GM21526 (cell line): Measurements from ENCODE around the gene CROCC2.

Source experiments
- ATAC-seq: cut with Tn5 transposase; IDR thresholded peaks from one replicate; pipeline ENCODE4 v1.9.1; 2021; ENCODE audit warnings: moderate library complexity; ENCODE audit not compliant: unreplicated experiment, low FRiP score

The CROCC2 gene

DNA sequence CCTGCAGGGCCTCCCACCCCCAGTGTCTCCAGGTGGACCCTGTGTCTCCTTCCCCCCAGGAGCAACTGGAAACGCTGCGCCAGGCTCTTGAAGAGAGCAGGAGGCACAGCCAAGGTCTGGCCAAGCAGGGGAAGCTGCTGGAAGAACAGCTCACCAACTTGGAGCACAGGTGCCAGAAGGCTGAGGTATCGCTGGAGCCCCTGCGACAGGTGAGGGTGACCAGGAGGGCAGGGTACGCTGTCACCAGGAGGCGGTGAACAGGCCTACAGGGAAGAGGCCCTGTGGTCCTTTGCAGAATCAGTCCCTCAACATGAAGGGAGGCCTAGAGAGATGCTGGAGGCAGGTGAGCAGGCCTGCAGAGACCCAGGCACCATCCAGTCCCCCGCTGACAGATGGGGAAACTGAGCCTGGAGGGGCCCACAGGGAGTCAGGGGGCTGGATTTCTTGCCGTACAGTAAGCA is 76.7 kb downstream of the CROCC2 start:
- ATAC-seq, result no peak

DNA sequence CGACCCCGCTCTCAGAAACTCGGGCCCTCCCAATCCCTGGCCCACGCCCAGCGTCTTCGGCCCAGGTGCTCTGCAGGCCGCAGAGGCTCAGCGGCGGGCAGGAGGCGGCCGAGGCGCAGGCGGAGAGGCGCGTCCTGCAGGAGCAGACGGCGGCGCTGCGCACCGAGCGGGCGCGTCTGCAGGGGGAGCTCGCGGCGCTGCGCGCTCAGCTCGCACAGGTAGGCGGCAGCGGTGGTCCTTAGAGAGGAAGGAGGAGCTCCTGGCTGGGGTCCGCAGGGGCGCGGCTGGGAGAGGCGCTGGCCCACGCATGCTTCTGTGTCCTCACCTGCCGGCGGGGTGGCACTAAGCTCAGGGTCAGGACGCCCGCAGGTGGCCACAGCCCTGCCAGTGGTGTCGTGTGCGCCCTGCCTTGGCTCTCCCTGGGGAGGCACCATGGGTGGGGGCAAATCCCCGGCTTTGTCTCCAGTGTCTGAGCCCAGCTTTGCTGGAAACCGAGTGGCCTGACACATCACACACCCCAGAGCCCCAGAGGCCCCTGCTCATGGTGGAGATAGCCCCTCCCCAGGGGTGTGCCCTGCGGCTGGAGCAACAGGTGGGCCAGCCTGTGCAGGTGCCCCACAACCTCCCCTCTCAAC is 77.3 kb downstream of the CROCC2 start:
- ATAC-seq, result no peak

DNA sequence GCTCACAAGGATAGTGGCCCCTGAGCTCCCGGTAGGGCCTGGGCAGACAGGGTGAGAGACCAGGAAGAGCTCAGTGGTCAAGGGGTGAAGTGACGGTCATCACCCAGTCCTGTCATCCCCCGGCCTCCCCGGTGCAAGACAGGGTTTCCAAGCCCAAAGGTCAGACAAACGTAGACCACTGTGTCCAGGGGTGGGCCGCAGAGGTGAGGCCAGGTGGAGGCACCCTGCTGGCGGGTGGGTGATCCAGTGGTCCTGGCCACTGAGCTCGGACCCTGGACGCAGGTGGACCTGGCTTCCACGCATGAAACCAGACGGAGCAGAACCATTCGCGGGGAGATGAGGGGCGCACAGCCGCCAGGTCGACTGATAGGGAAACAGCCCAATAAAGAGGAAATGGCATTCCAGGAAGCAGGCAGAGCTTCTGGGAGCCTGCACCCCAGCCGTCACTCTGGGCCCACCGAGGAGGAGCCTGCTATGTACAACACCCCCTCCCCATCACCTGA is 77.9 kb downstream of the CROCC2 start:
- no peak for ATAC-seq

DNA sequence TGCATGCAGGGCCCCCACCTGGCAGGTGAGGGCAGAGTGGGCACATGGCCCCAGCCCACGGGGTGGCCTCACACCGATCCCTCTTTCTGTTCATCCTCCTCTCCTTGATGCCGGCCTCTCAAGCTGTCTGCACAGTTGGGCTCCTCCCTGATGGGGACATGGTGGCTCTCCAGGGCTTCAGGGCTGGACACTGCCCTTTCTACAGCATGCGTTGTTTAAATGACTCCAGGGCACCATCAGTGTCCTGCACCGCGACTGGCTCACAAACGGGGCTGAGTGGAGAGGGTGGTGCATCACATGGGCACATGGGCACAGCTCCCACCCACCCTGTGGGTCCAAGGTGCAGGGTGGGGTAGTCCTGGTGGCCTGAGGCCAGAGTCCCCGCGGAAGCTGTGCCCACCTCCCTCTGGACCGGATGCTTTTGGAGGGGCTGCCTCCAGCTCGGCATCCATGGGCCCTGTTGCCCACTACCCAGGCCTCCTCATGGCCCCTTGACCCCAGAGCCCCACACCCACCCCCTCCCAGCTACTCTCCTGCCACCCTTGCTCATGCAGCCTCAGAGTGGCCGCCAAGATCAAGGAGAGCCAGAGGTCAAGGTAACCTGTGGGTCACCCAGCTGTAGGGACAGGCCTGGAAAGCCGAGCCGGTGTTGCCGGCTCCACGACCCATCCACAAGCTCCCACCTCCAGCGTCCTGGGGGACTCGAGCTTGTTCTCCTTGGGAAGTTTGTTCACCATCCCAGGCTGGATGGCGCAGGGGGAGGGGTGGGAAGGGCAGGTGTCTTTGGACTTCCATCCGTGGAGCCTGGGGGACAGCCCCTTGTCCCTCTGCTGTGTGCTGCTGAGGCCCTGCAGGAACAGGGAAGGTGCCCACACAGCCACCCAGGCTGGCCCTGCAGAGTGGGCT is 80.0 kb downstream of the CROCC2 start:
- no peak for ATAC-seq

DNA sequence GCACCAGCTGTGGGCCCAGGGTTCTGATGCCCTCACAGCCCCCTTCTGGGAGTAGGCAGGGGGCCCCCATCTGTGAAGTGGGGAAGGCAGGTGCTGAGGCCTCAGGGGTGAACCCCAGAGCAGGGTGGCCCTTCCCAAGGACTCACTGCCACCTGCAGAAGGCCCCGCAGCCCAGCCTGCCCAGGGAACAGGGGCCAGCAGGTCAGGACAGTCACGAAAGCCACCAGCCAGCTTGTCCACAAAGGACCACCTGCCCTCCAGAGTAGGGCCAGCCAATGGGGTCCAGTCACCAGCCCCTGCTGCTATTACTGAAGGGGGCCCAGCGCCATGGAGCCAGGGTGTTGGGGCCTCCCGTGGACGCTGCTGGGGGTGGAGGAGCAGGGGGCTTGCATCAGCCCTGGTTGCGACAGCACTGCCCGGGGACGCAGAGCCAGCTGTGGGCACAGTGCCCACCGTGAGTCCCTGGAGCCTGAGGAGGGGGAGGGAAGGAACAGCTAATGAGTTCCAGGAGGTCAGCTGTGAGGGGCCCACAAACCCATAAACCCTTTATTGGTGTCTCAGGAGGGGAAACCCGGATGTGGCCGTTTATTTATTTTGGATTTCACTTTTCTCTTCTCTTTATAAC is 80.8 kb downstream of the CROCC2 start:
- ATAC-seq, result no peak

DNA sequence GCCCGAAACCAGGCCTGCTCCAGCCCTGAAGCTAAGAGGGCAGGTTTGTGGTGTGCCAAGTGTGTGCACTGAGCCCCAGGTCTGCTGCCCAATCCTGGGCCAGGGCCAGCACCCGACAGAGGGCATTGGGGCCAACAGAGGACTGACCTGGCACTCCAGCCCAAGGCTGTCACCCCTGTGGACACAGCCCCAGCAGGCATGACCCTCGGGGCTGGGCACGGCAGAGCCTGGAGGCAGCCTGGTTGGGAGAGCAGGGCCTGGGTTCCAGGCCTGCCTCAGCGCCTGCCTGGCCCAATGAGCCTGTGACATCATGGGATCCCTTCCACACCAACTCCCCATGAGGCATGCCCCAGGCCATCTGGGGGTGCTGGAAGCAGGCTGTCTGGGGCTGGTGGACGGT is 81.5 kb downstream of the CROCC2 start:
- ATAC-seq, result no peak

DNA sequence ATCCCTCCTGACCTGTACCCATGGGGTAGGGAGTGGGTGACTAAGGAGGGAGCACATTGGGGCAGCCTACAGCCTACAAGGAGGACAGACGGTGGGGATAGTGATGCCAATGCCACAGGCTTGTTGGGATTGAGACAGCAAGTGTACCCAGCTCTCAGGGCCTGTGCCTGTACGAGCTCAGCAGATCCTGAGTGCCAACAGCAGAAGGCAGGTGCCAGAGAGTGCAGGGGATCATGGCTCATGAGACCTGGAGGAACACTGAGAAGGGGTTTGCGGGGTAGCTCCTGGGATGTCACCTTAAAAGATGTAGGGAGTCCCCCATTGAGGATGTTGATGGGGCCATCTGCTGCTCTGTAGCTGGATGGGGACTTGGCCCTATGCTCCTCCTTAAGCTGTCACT is 82.0 kb downstream of the CROCC2 start:
- no peak for ATAC-seq

DNA sequence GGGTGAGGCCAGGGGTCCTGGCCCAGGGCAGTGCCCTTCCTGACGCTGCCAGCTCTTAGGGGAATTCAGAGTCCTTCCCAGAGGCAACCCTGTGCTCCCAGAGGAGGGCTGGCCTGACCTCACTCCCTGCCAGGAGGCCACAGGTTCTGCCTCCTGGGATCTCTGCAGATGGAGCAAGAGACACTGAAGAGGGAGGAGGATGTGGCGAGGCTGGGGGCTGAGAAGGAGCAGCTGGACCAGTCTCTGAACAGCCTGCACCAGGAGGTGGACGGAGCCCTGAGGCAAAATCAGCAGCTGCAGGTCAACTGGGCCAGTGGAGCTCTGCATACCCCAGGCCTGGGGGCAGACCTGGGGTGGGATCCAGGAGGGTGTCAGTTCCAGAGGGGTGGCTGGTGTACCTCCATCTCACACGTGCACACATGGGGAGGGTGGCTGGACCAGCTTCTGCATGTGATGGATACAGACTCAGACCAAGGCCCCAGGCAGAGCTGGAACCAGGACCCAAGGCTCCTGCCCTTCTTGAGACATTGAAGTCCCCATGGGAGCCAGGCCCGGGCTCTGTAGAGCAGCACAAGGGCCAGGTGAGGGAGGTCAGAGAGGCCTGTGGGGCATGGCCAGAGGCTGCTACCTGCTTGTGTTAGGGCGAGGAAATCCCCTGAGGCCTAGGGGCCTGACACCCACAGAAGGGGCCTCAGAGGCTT is 82.6 kb downstream of the CROCC2 start:
- ATAC-seq, result no peak

DNA sequence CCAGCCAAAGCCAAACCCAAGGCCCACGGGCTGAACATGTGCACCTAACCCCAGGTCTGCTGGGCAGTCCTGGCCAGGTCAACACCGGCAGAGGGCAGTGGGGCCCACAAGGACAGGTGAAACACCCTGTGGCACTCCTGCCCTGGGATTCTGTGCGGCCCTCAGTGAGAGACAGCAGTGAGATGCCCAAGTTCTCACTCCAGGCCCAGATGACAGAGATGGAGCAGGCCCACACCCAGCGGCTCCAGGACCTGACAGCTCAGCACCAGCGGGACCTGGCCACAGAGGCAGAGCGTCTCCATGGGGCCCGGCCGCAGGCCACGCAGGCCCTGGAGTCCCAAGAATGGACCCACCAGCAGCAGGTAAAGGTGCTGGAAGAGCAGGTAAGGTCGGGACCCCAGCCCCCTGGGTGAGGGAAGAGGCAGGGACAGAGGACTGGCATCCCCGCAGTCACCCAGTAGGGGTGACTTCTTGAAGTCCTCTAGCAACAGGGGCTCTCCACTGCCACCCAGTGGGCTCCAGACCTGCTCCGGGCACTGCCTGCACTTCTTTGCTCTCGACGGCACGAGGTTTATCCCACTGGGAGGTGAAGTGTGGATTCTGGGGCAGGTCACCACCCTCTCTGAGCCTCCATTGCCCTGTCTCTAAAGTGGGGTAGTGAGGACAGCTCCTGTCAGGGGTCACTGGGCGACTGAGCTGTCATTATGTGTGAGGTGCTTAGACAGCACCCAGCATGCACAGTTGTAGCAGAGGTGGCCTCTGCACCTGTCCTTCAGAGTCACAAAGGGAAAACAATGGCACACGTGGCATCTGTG is 83.5 kb downstream of the CROCC2 start:
- no peak for ATAC-seq

DNA sequence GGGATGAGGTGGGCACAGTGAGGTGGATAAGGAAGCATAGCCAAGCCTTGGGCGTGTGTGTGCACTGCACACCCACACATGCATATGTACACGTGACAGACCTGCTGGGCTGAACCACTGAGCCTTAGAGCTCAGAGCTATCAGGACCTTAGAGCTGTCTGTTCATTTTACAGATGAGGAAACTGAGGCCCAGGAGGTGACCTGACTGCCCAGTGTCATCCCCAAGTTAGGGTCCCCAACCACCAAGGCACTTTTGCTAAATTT is 84.1 kb downstream of the CROCC2 start:
- no peak for ATAC-seq

DNA sequence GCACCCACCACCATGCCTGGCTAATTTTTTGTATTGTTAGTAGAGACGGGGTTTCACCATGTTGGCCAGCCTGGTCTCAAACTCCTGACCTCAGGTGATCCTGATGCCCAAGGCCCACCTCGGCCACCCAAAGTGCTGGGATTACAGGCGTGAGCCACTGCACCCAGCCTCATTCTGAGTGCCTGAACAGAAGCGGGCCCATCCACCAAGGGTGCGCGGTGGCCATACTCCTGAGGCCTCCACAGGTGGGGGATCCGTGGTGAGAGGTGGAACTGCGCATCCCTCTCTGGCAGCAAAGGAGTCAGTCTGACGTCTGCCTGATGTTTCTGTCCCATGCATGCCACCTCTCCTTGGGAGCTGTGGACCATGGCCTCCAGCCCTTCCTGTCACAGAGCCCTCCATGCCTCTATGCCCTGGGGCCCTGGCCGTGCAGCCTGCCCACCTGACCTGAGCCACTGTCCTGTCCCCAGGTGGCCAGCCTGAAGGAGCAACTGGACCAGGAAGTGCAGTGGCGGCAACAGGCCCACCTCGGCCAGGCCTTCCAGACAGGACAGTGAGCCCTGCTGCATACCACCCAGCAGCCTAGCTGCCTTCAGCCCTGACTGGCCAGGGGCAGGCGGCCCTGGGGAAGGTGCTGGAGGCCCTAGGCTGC is 84.7 kb downstream of the CROCC2 start:
- no peak for ATAC-seq

DNA sequence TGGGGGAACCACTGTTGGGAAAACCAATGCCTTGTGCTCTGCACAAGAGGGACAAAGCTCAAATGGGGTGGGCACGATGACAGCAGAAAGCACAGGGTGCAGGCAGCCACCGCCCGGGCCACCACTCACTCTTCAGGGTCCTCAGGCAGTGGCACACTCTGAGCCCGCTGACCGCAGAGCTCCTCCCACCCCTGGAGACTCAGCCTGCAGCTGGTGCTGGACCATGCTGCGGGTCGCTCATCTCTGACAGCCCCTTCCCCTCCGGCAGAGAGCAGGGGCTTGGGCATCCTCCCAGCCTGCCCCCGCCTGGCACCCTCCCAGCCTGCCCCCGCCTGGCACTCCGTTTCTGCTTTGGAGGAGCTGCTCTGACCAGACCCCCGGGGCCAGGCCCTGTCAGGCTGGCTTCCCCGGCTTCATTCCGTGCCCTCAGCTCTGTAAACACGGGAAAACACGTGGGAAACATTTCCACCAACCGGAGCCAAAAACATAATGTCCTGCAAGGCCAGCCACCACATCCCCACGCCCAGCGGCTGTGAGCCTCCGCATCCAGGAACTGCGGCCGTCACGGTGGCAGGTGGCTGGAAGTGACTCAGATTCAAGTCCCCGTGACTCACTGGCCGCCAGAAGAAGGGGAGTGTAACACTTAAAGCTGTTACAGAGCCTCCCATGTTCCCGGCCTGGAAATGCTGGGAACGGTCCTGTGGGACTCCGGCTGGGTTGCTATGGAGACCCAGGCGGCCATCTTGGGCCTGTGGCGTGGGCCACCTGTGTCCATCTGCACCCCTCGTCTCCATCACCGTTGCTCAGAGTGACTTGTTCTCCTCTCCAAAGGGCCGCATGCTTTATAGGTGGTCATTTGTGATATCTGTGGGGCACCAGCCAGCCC is 85.5 kb downstream of the CROCC2 start:
- ATAC-seq, result no peak

DNA sequence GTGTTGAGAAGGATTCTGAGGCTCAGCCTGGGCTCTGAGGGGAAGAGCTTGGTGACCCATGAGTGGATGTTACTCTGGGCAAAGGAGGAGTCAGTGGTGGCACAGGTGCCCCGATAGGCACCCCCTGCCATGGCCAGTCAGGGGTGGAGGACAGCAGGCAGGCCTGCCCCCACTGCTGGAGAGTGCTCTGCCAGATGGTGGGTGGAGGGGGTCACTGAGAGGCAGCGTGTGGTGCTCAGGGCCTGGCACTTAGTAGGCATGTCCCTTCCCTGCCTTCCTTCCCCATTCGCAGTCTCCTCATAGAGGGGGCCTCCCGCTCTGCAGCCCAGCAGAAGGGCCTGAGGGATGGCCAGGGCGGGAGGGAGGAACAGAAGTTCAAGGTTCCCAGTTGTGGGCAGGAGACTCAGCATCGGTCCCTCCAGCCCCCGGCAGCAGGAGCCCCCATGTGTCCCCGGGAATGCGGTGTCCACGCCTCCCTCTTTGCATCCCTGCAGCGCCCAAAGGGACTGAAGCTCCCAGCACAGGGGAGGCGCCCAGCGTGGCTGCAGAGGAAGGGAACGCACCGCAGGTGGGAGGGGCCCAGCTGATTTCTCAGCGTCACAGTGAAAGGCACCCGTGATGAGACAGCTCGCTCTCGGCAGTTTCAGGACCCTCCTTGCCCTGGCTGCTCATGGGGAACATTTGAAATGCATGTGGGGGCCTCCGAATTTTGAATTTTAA is 86.6 kb downstream of the CROCC2 start:
- no peak for ATAC-seq

DNA sequence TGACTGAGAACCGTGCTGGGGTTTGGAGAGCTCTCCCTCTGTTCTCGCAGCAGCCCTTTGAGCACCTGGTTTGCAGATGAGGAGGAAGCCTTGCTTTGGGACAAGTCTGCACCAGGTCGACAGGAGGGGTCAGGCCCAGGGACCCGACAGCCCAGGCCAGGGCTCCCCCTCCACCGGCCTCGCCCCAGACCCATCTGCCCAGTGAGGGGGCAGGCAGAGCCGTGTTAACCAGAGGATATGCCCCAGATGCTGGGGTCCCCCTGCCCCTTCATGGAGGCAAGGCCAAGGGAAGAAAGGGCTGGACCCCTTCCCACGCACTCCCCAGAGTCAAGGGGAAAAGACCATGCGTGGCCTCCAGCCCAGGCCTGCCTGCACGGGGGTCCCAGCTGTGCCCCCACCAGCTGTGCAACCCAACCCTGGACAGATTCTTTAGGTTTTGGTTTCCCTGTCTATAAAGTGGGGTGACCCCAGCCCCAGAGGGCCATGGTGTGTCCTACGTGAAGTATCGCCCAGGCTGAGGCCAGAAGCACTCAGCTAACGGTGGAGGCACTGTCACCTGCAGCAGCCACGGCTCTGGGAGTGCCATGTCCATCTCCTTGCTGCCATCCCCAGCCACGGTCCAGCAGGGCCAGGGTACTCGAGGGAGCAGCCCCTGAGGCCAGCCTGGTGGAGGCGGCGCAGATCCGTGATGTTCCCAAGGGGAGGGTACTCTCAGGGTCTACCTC is 87.5 kb downstream of the CROCC2 start:
- ATAC-seq, result no peak

DNA sequence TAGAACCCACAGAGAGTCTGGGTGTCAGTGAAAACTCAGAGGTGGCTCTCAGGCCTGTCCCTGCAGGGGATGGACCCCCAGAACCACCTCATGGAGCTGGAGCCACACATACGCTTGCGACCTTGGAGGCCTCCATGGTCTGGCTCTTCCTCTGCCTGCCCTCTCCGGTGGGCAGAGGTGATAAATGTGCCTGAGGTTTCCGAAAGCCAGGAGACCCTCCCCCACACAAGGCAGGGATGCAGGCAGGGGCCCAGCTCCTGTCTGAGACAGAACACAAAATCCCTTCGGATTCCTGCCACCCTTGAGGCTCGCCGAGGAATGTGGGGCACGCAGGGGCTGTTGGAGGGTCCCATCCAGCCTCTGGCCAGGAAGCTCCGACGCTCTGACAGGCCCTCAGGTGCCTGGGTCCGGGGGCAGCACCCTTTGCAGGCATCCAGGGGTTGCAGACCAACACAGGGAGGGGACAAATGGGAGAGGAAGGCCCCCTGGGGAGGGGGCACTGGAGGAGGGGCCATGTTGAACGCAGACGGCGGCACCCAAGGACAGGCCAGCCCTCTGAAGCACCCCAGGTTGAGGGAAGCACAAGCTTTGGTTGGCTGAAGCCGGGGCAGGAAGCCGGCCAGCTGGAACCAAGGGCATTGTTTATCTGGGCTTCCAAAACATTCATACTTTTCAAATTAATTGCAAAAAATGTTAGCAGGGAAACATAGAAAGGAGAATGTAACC is 88.2 kb downstream of the CROCC2 start:
- no peak for ATAC-seq

DNA sequence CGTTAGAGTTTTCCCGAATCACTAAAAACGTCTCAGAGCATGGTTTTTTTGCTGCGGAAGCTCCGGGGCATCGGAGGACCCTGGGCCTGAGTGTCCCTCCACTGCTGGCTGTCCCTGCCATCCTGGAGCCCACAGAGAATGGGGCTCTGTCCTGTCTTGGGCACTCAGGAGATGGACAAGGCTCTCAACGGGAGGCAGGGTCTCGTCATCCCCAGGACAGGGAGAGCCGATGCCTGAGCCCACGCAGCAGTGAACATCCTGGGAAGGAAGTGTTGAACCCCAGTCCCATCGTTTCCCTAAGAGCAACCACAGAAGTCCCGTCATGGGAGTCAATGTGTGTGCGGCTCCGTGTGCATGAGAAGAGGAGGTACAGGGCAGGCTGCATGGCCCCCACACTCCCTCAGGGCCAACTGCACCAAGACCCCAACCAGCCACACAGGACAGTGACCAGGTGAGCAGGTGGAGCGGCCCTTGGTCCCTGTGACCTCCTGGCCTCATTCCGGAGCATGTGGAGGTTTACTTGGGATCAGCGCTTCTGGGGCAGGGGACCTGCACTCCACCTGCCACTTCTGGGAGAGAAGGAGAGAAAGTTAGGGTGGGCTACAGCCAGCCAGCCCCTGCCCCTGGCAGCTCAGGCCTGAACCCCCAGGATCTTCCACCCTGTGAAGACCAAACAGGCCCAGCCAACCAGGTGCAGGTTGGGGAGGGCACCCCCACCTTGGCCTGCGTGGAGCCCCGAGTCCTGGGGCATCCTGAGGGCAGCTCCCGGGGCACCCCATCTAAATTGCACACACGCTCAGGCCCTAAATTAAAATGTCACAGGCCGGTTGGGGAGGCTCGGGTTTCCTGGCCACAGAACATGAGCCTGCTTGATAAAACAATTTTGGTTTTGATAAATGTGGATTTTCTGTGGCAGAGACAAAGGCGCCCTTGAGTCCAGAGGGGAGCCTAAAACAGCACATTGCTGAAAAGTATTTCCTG is 89.2 kb downstream of the CROCC2 start:
- ATAC-seq, result no peak
